HG02981 (cell line): ENCODE results near the gene CHRDL1.
"Not testable (repeated sequence)": the region's sequence is repeated elsewhere in the genome, so short reads cannot be mapped to it uniquely, and the experiment has no call there.

Experiments used
- ATAC-seq: cut with Tn5 transposase; IDR thresholded peaks from one replicate; pipeline ENCODE4 v1.9.1; 2021; ENCODE audit warnings: mild to moderate bottlenecking, moderate library complexity; ENCODE audit not compliant: unreplicated experiment

The CHRDL1 gene

GRCh38 chrX:110665223-110666002, 130.2 kb downstream of the CHRDL1 start:
- ATAC-seq = no peak

- ATAC-seq = no peak
Observed at GRCh38 chrX:110657073-110657472, 138.5 kb downstream of the CHRDL1 start.

DNA sequence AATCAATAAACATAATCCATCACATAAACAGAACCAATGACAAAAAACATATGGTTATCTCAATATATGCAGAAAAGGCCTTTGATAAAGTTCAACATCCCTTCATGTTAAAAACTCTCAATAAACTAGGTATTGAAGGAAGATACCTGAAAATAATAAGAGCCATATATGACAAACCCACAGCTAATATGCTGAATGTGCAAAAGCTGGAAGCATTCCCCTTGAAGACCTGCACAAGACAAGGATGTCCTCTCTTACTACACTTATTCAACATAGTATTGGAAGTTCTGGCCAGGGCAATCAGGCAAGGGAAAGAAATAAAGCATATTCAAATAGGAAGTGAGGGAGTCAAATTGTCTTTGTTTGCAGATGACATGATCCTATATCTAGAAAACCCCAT, 141.3 kb downstream of the CHRDL1 start:
- not testable (repeated sequence) for ATAC-seq

DNA sequence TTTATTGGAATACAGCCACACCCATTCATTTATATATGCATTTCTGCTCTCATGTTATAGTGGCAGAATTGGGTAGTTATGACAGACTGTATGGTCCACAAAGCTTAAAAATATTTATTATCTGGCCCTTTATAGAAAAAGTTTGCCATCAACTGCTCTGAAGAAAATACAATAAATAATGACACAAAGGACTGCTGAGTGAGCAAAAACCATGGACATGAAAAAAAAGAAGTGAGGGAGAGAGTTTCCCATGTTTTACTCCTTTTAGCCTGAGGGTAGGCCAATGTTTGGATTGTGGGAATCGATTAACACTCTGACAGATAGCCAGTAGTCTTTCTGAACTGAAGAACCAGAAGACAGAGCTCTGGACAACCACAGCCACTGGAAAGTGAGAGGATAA, 149.2 kb downstream of the CHRDL1 start:
- ATAC-seq = no peak
